Psoas muscle (tissue), 8 donors: ENCODE measurements around the gene DPAGT1. TPM values are rescaled to one million over a fixed set of nuclear protein-coding genes. Genes with fewer than 3 reads are reported as not detected.

Experiments
- ATAC-seq, 4 donors: fragments of 200-7000 bp; cut with Tn5 transposase; one replicate each; pipeline ENCODE4 v1.9.1; 2020; ENCODE audit warnings: moderate library complexity in 3 of 4, mild to moderate bottlenecking in 2 of 4
- DNase-seq, 2 donors: peaks; one replicate each; pipeline ENCODE4 v3.0.0-alpha.2; 2020
- H3K27ac ChIP-seq: fragments of 200-600 bp; one replicate; pipeline ENCODE4 v1.8.0; 2022
- H3K27me3 ChIP-seq, 3 donors: fragments of 200-600 bp in 1 of 3; one replicate each; pipeline versions ENCODE4 v1.6.1 to v1.8.0; 2013 to 2022; ENCODE audit warnings: low read length in 2 of 3, mild to moderate bottlenecking in 2 of 3, moderate library complexity in 1 of 3; ENCODE audit not compliant: insufficient read depth in 3 of 3
- H3K36me3 ChIP-seq, 2 donors: fragments of 200-600 bp in 1 of 2; one replicate each; pipeline versions ENCODE4 v1.6.1 to v1.8.0; 2013 to 2022; ENCODE audit warnings: low read depth in 1 of 2, mild to moderate bottlenecking in 1 of 2, moderate library complexity in 1 of 2; ENCODE audit not compliant: insufficient read depth in 1 of 2
- H3K4me1 ChIP-seq: fragments of 200-600 bp; one replicate; pipeline ENCODE4 v1.8.0; 2022
- H3K4me3 ChIP-seq: fragments of 200-600 bp; one replicate; pipeline ENCODE4 v1.8.0; 2022; ENCODE audit warnings: mild to moderate bottlenecking
- H3K9me3 ChIP-seq: fragments of 200-600 bp; one replicate; pipeline ENCODE4 v1.8.0; 2022
- WGBS, 3 donors: extraction: QIAGEN DNeasy Blood & Tissue Kit; methylation state at CpG; one replicate each; pipeline versions ENCODE4 v1.1.6 to v1.1.7; 2013; 5-methylcytosine and 5-hydroxymethylcytosine counted together
- intact Hi-C, 2 donors: fragments of 100-400 bp; cut with DNase I; formaldehyde crosslinking; loops; one replicate each; pipeline versions ENCODE4 v1.11.0 to v1.14.2; 2022
- polyA plus RNA-seq, 3 donors: library from polyadenylated mRNA; stranded (reverse); fragments of 200-250 nt; gene quantifications; one replicate each; pipeline ENCODE4 v1.2.3, GENCODE V29; 2013
- total RNA-seq, 4 donors: library from RNA; stranded (reverse); fragmentation: NEBNext Ultra II Directional in 2 of 4; extraction: Animal tissue kit (Norgen Biotek cat#: 25700) in 2 of 4; gene quantifications; one replicate each; pipeline versions ENCODE4 v1.2.1 to v1.2.4, GENCODE V29; 2021 to 2023
- TF ChIP-seq, protein P1 (sequence below): fragments of 200-600 bp; IDR thresholded peaks from one replicate; pipeline ENCODE4 v1.8.0; 2022; ENCODE audit warnings: antibody characterized with exemption
- donor health status: healthy with polysubstance abuse.
- donor health status: DM: no; HTN: no; CAD: no; lungs with moderate emphysema.
- donor health status: Bipolar disorder and iron deficiency.
- donor health status: healthy.
- donor health status: DM: yes; HTN: yes; CAD: no.
- donor health status: DM: no; HTN: no; CAD: no.
- donor health status: DM: no; HTN: no; CAD: no.
- donor health status: DM: yes; HTN: yes; CAD: no.

The DPAGT1 gene
- total and polyA plus RNA-seq, 7 donors = 9.4 to 38.7 (median 12.5) TPM

DNA sequence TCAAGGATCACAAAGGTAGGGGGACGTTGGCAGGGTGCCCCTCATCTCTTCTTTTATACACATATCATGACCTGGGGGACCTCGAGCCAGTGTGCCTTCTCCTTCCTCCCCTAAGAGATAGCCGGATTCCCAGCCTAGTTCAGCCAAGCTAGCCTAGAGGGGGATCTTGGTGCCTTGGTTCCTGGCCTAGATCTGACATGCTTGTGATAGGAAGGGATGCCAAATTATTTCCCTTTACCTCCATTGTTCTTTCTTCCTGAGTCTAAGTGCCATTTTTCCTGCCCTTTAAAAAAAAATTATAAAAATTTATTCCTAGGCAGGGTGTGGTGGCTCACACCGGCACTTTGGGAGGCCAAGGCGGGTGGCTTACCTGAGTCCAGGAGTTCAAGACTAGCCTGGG, 12.7 kb upstream of the DPAGT1 start:
- intact Hi-C loops = no loop called here
- DNase-seq (no peak), ATAC-seq (no peak)
- Histone ChIP-seq H3K27ac (no peak overlapping the region), H3K36me3 (peaks cover 2 to 75% of the 10 kb centered on the region in 2 donors), H3K4me3 (no peak overlapping the region), H3K4me1 (no peaks in the 10 kb centered on the region), H3K9me3 (no peaks in the 10 kb centered on the region), H3K27me3 (no peaks in the 10 kb centered on the region)
- WGBS, 3 donors = 79 to 87% (median 81%) methylated on average over 5 of the region's 5 CpGs
- TF ChIP-seq, protein P1, sequence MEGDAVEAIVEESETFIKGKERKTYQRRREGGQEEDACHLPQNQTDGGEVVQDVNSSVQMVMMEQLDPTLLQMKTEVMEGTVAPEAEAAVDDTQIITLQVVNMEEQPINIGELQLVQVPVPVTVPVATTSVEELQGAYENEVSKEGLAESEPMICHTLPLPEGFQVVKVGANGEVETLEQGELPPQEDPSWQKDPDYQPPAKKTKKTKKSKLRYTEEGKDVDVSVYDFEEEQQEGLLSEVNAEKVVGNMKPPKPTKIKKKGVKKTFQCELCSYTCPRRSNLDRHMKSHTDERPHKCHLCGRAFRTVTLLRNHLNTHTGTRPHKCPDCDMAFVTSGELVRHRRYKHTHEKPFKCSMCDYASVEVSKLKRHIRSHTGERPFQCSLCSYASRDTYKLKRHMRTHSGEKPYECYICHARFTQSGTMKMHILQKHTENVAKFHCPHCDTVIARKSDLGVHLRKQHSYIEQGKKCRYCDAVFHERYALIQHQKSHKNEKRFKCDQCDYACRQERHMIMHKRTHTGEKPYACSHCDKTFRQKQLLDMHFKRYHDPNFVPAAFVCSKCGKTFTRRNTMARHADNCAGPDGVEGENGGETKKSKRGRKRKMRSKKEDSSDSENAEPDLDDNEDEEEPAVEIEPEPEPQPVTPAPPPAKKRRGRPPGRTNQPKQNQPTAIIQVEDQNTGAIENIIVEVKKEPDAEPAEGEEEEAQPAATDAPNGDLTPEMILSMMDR = no peak

DNA sequence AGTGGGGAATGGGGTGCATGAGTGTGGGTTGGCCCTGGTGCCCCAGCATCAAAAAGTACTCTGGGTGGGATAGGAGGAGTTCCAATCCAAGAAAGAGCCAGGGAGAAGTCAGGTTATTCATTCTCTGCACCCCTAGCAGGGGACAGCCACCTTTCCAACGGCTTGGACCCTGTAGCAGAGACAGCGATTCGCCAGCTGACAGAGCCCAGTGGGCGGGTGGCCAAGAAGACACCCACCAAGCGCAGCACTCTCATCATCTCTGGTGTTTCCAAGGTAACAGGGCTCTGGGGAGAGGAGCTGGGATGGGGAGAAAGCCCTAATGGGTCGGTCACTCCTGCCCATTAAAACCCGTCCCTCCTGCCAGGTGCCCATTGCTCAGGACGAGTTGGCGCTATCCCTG, 12.1 kb upstream of the DPAGT1 start:
- ATAC-seq (no peak), DNase-seq (no peak)
- intact Hi-C loops = no loop called here
- H3K4me3 ChIP-seq = no peak overlapping the region
- H3K4me1 ChIP-seq = peaks cover 4% of the 10 kb centered on the region
- H3K27ac ChIP-seq = no peak overlapping the region
- H3K36me3 ChIP-seq = peaks cover 2 to 75% of the 10 kb centered on the region in 2 donors
- WGBS, 3 donors = 92 to 97% (median 92%) methylated on average over 9 of the region's 9 CpGs
- TF ChIP-seq, protein P1 = no peak
- H3K9me3 ChIP-seq = no peaks in the 10 kb centered on the region
- H3K27me3 ChIP-seq = no peaks in the 10 kb centered on the region

DNA sequence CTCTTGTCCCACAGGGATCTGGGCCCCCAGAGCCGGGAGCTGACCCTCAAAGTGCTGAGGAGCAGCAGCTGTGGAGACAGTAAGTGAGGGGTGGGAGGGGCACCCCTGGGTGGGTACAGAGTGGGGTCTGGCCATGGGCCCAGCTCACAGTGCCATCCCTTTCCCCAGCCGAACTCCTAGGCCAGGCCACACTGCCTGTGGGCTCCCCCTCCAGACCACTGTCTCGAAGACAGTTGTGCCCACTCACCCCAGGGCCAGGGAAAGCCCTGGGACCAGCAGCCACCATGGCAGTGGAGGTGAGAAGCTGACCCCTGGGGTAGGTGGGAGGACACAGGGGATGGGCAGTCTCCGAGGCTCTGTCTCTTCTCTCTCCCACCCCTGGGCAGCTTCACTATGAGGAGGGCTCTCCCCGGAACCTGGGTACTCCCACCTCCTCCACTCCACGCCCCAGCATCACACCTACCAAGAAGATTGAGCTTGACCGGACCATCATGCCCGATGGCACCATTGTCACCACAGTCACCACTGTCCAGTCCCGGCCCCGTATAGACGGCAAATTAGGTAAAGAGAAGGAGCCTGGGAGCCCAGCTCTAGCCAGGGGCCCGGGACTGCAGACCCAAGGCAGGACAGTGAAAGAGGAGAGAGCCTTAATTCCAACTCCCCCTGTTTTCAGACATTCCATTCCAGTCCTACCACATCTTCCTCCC, 10.8 kb upstream of the DPAGT1 start:
- intact Hi-C loops = no loop called here
- H3K27ac ChIP-seq = no peak overlapping the region
- H3K36me3 ChIP-seq = peaks cover 2 to 71% of the 10 kb centered on the region in 2 donors
- H3K27me3 ChIP-seq = no peaks in the 10 kb centered on the region
- no peaks in the 10 kb centered on the region for H3K9me3 ChIP-seq
- no peak for ATAC-seq
- TF ChIP-seq, protein P1 = no peak
- DNase-seq = no peak
- peaks cover 10% of the 10 kb centered on the region for H3K4me1 ChIP-seq
- WGBS, 3 donors = 79 to 89% (median 81%) methylated on average over 12 of the region's 12 CpGs
- no peak overlapping the region for H3K4me3 ChIP-seq

DNA sequence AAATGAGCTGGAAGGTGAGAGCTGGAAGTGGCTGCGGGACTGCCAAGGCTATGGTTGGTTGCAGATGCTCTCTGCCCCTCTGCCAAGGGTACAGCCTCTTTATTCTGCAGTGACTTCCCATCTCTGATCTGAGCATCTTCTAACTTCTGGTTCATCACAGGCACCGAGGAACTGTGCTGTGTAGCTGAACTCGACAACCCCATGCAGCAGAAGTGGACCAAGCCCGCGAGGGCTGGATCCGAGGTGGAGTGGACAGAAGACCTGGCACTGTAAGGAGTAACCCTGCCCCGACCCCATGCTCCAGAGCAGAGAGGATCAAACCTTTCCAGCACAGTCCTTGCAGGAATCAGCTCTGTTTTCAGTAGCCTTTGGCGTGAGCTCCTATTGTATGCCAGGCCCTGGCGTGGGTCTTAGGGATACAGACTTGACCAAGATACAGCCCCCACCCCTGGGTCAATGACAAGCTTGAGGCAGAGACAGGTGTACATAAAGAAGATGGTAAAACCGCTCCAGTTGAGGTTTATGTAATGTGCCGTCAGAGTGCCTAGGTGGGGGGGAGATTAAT, 9.8 kb upstream of the DPAGT1 start:
- Histone ChIP-seq H3K27ac (no peak overlapping the region), H3K4me1 (peaks cover 15% of the 10 kb centered on the region), H3K4me3 (no peak overlapping the region), H3K36me3 (peaks cover 2 to 62% of the 10 kb centered on the region in 2 donors), H3K9me3 (no peaks in the 10 kb centered on the region), H3K27me3 (no peaks in the 10 kb centered on the region)
- DNase-seq = no peak
- TF ChIP-seq, protein P1 = no peak
- no peak for ATAC-seq
- intact Hi-C loops = no loop called here
- WGBS, 3 donors = 85 to 91% (median 90%) methylated on average over 11 of the region's 11 CpGs
